ENCODE data around the gene PAM. TPM values are rescaled to one million over a fixed set of nuclear protein-coding genes. Genes with fewer than 3 reads are reported as not detected.

The PAM gene
- total RNA-seq, 2 donors from 2014 or later: 76.8 to 171 TPM

GRCh38 chr5:102834438-102834964 lies 79.4 kb downstream of the PAM start:
- Histone ChIP-seq H3K9me3 (no peaks in the 10 kb centered on the region), H3K4me1 (replicated peaks) (no peaks in the 10 kb centered on the region), H3K4me3 (no peak overlapping the region), H3K27me3 (replicated peaks; ENCODE audit: insufficient read depth) (no peaks in the 10 kb centered on the region), H3K36me3 (no peaks in the 10 kb centered on the region), H3K27ac (no peak overlapping the region)
- no peak for TF ChIP-seq POLR2AphosphoS5 (IDR thresholded peaks at IDR 0.05)
- TF ChIP-seq, protein P1, sequence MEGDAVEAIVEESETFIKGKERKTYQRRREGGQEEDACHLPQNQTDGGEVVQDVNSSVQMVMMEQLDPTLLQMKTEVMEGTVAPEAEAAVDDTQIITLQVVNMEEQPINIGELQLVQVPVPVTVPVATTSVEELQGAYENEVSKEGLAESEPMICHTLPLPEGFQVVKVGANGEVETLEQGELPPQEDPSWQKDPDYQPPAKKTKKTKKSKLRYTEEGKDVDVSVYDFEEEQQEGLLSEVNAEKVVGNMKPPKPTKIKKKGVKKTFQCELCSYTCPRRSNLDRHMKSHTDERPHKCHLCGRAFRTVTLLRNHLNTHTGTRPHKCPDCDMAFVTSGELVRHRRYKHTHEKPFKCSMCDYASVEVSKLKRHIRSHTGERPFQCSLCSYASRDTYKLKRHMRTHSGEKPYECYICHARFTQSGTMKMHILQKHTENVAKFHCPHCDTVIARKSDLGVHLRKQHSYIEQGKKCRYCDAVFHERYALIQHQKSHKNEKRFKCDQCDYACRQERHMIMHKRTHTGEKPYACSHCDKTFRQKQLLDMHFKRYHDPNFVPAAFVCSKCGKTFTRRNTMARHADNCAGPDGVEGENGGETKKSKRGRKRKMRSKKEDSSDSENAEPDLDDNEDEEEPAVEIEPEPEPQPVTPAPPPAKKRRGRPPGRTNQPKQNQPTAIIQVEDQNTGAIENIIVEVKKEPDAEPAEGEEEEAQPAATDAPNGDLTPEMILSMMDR (IDR thresholded peaks at IDR 0.05): no peak
- no peak for TF ChIP-seq POLR2A (IDR thresholded peaks at IDR 0.05)
- no peak for DNase-seq (ENCODE audit: low spot score)
- WGBS: 96% methylated on average over 1 of the region's 1 CpG
- intact Hi-C loops (cut with DNase I): no loop called here

- H3K36me3 ChIP-seq: no peaks in the 10 kb centered on the region
These were observed 80.6 kb downstream of the PAM start for GRCh38 chr5:102835717-102836116.

GRCh38 chr5:102841021-102841420 lies 85.9 kb downstream of the PAM start:
- TF ChIP-seq POLR2AphosphoS5 (IDR thresholded peaks at IDR 0.05) (no peak), POLR2A (IDR thresholded peaks at IDR 0.05) (no peak)
- H3K9me3 ChIP-seq: no peaks in the 10 kb centered on the region

More at GRCh38 chr5:102835717-102836116, 80.6 kb downstream of the PAM start:
- Histone ChIP-seq H3K9me3 (no peaks in the 10 kb centered on the region), H3K27me3 (replicated peaks; ENCODE audit: insufficient read depth) (no peaks in the 10 kb centered on the region), H3K27ac (no peak overlapping the region), H3K4me3 (no peak overlapping the region), H3K4me1 (replicated peaks) (no peaks in the 10 kb centered on the region)
- DNase-seq (ENCODE audit: low spot score): no peak
- intact Hi-C loops (cut with DNase I): no loop called here
- WGBS: 95% methylated on average over 2 of the region's 2 CpGs
- TF ChIP-seq POLR2A (IDR thresholded peaks at IDR 0.05) (no peak), POLR2AphosphoS5 (IDR thresholded peaks at IDR 0.05) (no peak)
- TF ChIP-seq, protein P1 (IDR thresholded peaks at IDR 0.05): no peak

DNA sequence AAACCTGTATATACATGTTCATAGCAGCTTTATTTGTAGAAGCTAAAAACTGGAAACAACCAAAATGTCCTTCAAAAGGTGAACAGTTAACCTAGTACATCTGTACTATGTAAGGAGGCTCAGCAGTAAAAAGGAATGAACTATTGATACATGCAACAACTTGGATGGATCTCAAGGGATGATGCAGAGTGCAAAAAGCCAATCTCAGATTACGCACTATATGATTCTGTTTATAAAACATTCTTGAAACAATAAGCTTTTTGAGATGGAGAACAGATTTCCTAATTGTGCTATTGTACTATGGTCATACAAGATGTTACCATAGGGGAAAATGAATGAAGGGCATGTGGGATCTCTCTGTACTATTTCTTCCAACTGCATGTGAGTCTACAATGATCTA lies 88.9 kb downstream of the PAM start:
- no peak for TF ChIP-seq POLR2A (IDR thresholded peaks at IDR 0.05)
- TF ChIP-seq POLR2AphosphoS5 (IDR thresholded peaks at IDR 0.05): no peak
- TF ChIP-seq, protein P1 (IDR thresholded peaks at IDR 0.05): no peak
- Histone ChIP-seq H3K4me3 (no peak overlapping the region), H3K27me3 (replicated peaks; ENCODE audit: insufficient read depth) (no peaks in the 10 kb centered on the region), H3K4me1 (replicated peaks) (no peaks in the 10 kb centered on the region), H3K27ac (no peak overlapping the region), H3K36me3 (no peaks in the 10 kb centered on the region), H3K9me3 (no peaks in the 10 kb centered on the region)
- 93% methylated on average over 1 of the region's 1 CpG for WGBS
- no peak for DNase-seq (ENCODE audit: low spot score)
- intact Hi-C loops (cut with DNase I): no loop called here

More at GRCh38 chr5:102841021-102841420, 85.9 kb downstream of the PAM start:
- H3K27me3 ChIP-seq (replicated peaks; ENCODE audit: insufficient read depth): no peaks in the 10 kb centered on the region
- no peak for DNase-seq (ENCODE audit: low spot score)
- no peaks in the 10 kb centered on the region for H3K4me1 ChIP-seq (replicated peaks)
- intact Hi-C loops (cut with DNase I): no loop called here
- H3K36me3 ChIP-seq: no peaks in the 10 kb centered on the region
- no peak overlapping the region for H3K27ac ChIP-seq
- H3K4me3 ChIP-seq: no peak overlapping the region

GRCh38 chr5:102845041-102845440 lies 89.9 kb downstream of the PAM start:
- no peaks in the 10 kb centered on the region for H3K4me1 ChIP-seq (replicated peaks)
- H3K27me3 ChIP-seq (replicated peaks; ENCODE audit: insufficient read depth): no peaks in the 10 kb centered on the region
- no peak overlapping the region for H3K4me3 ChIP-seq
- H3K27ac ChIP-seq: no peak overlapping the region
- no peak for DNase-seq (ENCODE audit: low spot score)
- TF ChIP-seq, protein P1 (IDR thresholded peaks at IDR 0.05): no peak
- no peak for TF ChIP-seq POLR2AphosphoS5 (IDR thresholded peaks at IDR 0.05)
- no peak for TF ChIP-seq POLR2A (IDR thresholded peaks at IDR 0.05)
- intact Hi-C loops (cut with DNase I): no loop called here
- H3K9me3 ChIP-seq: no peaks in the 10 kb centered on the region
- no peaks in the 10 kb centered on the region for H3K36me3 ChIP-seq
- 77% methylated on average over 5 of the region's 5 CpGs for WGBS

Data from prostate gland (tissue), 2 donors.